ENCODE data around the gene MORC2. TPM values are rescaled to one million over a fixed set of nuclear protein-coding genes. Genes with fewer than 3 reads are reported as not detected.

The MORC2 gene
- total RNA-seq, 1 donor from 2014 or later: 49.0 TPM

- Mint-ChIP-seq H3K4me3 (no peak overlapping the region), H3K27ac (no peak overlapping the region), H3K4me1 (ENCODE audit: low read depth) (peaks cover 8% of the 10 kb centered on the region), H3K9me3 (no peaks in the 10 kb centered on the region), H3K36me3 (ENCODE audit: low read depth) (peaks cover 3% of the 10 kb centered on the region), H3K27me3 (ENCODE audit: insufficient read depth) (peaks cover 2% of the 10 kb centered on the region)
- DNase-seq (ENCODE audit: low spot score): no peak
- intact Hi-C loops (cut with micrococcal nuclease): no loop called here
Observed at GRCh38 chr22:30889268-30889995, 79.1 kb downstream of the MORC2 start.

GRCh38 chr22:30887861-30888260, 80.7 kb downstream of the MORC2 start:
- intact Hi-C loops (cut with micrococcal nuclease): no loop called here
- Mint-ChIP-seq H3K36me3 (ENCODE audit: low read depth) (peaks cover 1% of the 10 kb centered on the region), H3K27ac (no peak overlapping the region), H3K27me3 (ENCODE audit: insufficient read depth) (peaks cover 2% of the 10 kb centered on the region), H3K4me1 (ENCODE audit: low read depth) (no peaks in the 10 kb centered on the region), H3K4me3 (no peak overlapping the region), H3K9me3 (no peaks in the 10 kb centered on the region)
- no peak for DNase-seq (ENCODE audit: low spot score)

GRCh38 chr22:30887453-30887852, 81.1 kb downstream of the MORC2 start:
- peaks cover 1% of the 10 kb centered on the region for H3K36me3 Mint-ChIP-seq (ENCODE audit: low read depth)
- DNase-seq (ENCODE audit: low spot score): no peak
- no peaks in the 10 kb centered on the region for H3K9me3 Mint-ChIP-seq
- peaks cover 2% of the 10 kb centered on the region for H3K27me3 Mint-ChIP-seq (ENCODE audit: insufficient read depth)
- H3K4me1 Mint-ChIP-seq (ENCODE audit: low read depth): no peaks in the 10 kb centered on the region
- intact Hi-C loops (cut with micrococcal nuclease): no loop called here
- H3K27ac Mint-ChIP-seq: no peak overlapping the region
- no peak overlapping the region for H3K4me3 Mint-ChIP-seq

- Mint-ChIP-seq H3K4me3 (no peak overlapping the region), H3K4me1 (ENCODE audit: low read depth) (no peaks in the 10 kb centered on the region), H3K9me3 (no peaks in the 10 kb centered on the region), H3K36me3 (ENCODE audit: low read depth) (no peaks in the 10 kb centered on the region), H3K27ac (no peak overlapping the region), H3K27me3 (ENCODE audit: insufficient read depth) (no peaks in the 10 kb centered on the region)
- intact Hi-C loops (cut with micrococcal nuclease): no loop called here
- DNase-seq (ENCODE audit: low spot score): no peak
Observed at GRCh38 chr22:30885591-30885990, 83.0 kb downstream of the MORC2 start.

GRCh38 chr22:30885001-30885366, 83.6 kb downstream of the MORC2 start:
- Mint-ChIP-seq H3K4me1 (ENCODE audit: low read depth) (no peaks in the 10 kb centered on the region), H3K36me3 (ENCODE audit: low read depth) (no peaks in the 10 kb centered on the region), H3K9me3 (no peaks in the 10 kb centered on the region), H3K27me3 (ENCODE audit: insufficient read depth) (no peaks in the 10 kb centered on the region), H3K27ac (no peak overlapping the region), H3K4me3 (no peak overlapping the region)
- no peak for DNase-seq (ENCODE audit: low spot score)
- intact Hi-C loops (cut with micrococcal nuclease): no loop called here

GRCh38 chr22:30884211-30885000, 84.2 kb downstream of the MORC2 start:
- DNase-seq (ENCODE audit: low spot score): no peak
- no peaks in the 10 kb centered on the region for H3K4me1 Mint-ChIP-seq (ENCODE audit: low read depth)
- H3K27me3 Mint-ChIP-seq (ENCODE audit: insufficient read depth): no peaks in the 10 kb centered on the region
- H3K27ac Mint-ChIP-seq: no peak overlapping the region
- no peak overlapping the region for H3K4me3 Mint-ChIP-seq
- intact Hi-C loops (cut with micrococcal nuclease): no loop called here
- H3K36me3 Mint-ChIP-seq (ENCODE audit: low read depth): no peaks in the 10 kb centered on the region
- H3K9me3 Mint-ChIP-seq: no peaks in the 10 kb centered on the region

- H3K4me1 Mint-ChIP-seq (ENCODE audit: low read depth): no peaks in the 10 kb centered on the region
- intact Hi-C loops (cut with micrococcal nuclease): no loop called here
- H3K27ac Mint-ChIP-seq: no peak overlapping the region
- DNase-seq (ENCODE audit: low spot score): no peak
- no peaks in the 10 kb centered on the region for H3K27me3 Mint-ChIP-seq (ENCODE audit: insufficient read depth)
- H3K4me3 Mint-ChIP-seq: no peak overlapping the region
- H3K9me3 Mint-ChIP-seq: no peaks in the 10 kb centered on the region
- H3K36me3 Mint-ChIP-seq (ENCODE audit: low read depth): no peaks in the 10 kb centered on the region
Observed at GRCh38 chr22:30883586-30884145, 84.9 kb downstream of the MORC2 start.

- intact Hi-C loops (cut with micrococcal nuclease): no loop called here
- DNase-seq (ENCODE audit: low spot score): no peak
- no peak overlapping the region for H3K27ac Mint-ChIP-seq
- H3K4me1 Mint-ChIP-seq (ENCODE audit: low read depth): no peaks in the 10 kb centered on the region
- no peak overlapping the region for H3K4me3 Mint-ChIP-seq
- H3K36me3 Mint-ChIP-seq (ENCODE audit: low read depth): no peaks in the 10 kb centered on the region
- no peaks in the 10 kb centered on the region for H3K9me3 Mint-ChIP-seq
- H3K27me3 Mint-ChIP-seq (ENCODE audit: insufficient read depth): no peaks in the 10 kb centered on the region
Observed at GRCh38 chr22:30882974-30883533, 85.5 kb downstream of the MORC2 start.

- H3K27ac Mint-ChIP-seq: no peak overlapping the region
- no peak overlapping the region for H3K4me3 Mint-ChIP-seq
- no peaks in the 10 kb centered on the region for H3K27me3 Mint-ChIP-seq (ENCODE audit: insufficient read depth)
- H3K36me3 Mint-ChIP-seq (ENCODE audit: low read depth): no peaks in the 10 kb centered on the region
- intact Hi-C loops (cut with micrococcal nuclease): no loop called here
- DNase-seq (ENCODE audit: low spot score): no peak
- no peaks in the 10 kb centered on the region for H3K9me3 Mint-ChIP-seq
- H3K4me1 Mint-ChIP-seq (ENCODE audit: low read depth): no peaks in the 10 kb centered on the region
Observed at GRCh38 chr22:30882184-30882717, 86.3 kb downstream of the MORC2 start.

GRCh38 chr22:30881361-30882183, 87.0 kb downstream of the MORC2 start:
- H3K27ac Mint-ChIP-seq: no peak overlapping the region
- no peaks in the 10 kb centered on the region for H3K9me3 Mint-ChIP-seq
- H3K4me1 Mint-ChIP-seq (ENCODE audit: low read depth): no peaks in the 10 kb centered on the region
- no peaks in the 10 kb centered on the region for H3K36me3 Mint-ChIP-seq (ENCODE audit: low read depth)
- no peak overlapping the region for H3K4me3 Mint-ChIP-seq
- no peak for DNase-seq (ENCODE audit: low spot score)
- H3K27me3 Mint-ChIP-seq (ENCODE audit: insufficient read depth): no peaks in the 10 kb centered on the region
- intact Hi-C loops (cut with micrococcal nuclease): no loop called here

GRCh38 chr22:30880847-30881246, 87.7 kb downstream of the MORC2 start:
- no peak overlapping the region for H3K4me3 Mint-ChIP-seq
- H3K4me1 Mint-ChIP-seq (ENCODE audit: low read depth): no peaks in the 10 kb centered on the region
- H3K9me3 Mint-ChIP-seq: no peaks in the 10 kb centered on the region
- intact Hi-C loops (cut with micrococcal nuclease): no loop called here
- no peaks in the 10 kb centered on the region for H3K36me3 Mint-ChIP-seq (ENCODE audit: low read depth)
- H3K27ac Mint-ChIP-seq: no peak overlapping the region
- no peak for DNase-seq (ENCODE audit: low spot score)
- H3K27me3 Mint-ChIP-seq (ENCODE audit: insufficient read depth): no peaks in the 10 kb centered on the region

- Mint-ChIP-seq H3K27me3 (ENCODE audit: insufficient read depth) (no peaks in the 10 kb centered on the region), H3K4me1 (ENCODE audit: low read depth) (no peaks in the 10 kb centered on the region), H3K4me3 (no peak overlapping the region), H3K36me3 (ENCODE audit: low read depth) (no peaks in the 10 kb centered on the region), H3K27ac (no peak overlapping the region), H3K9me3 (no peaks in the 10 kb centered on the region)
- intact Hi-C loops (cut with micrococcal nuclease): no loop called here
- DNase-seq (ENCODE audit: low spot score): no peak
Observed at GRCh38 chr22:30880181-30880601, 88.4 kb downstream of the MORC2 start.

Measured in activated T-helper 1 cell treated with anti-CD3 and anti-CD28 coated beads, Interleukin-12 subunit alpha, Interleukin-12 subunit beta, Interleukin-2, Interleukin-4 antibody, amounts not matched to agents 30 ng/mL and 10 ng/mL and 1 ng/mL, durations not matched to agents 14 hours and 24 hours and 36 hours (primary cell).